SU-DHL-6 (cell line): ENCODE measurements around the gene MFSD1.

Source experiments
- H2AFZ ChIP-seq: fragments of 200-600 bp; sonication (generic); 2 replicates; pipeline ENCODE4 v1.6.1; 2014; ENCODE audit warnings: low read depth, mild to moderate bottlenecking, moderate library complexity, mixed read lengths, antibody characterized with exemption, low read length; ENCODE audit not compliant: severe bottlenecking
- H3F3A ChIP-seq: fragments of 200-600 bp; shearing (Covaris generic); 2 replicates; pipeline ENCODE4 v1.6.0; 2016; ENCODE audit warnings: antibody characterized with exemption, mild to moderate bottlenecking; ENCODE audit not compliant: insufficient read depth
- H3K27ac ChIP-seq: fragments of 200-600 bp; sonication (generic); 2 replicates; pipeline ENCODE4 v1.5.1; 2016; ENCODE audit warnings: low read depth, mild to moderate bottlenecking, low read length, moderate library complexity, mixed read lengths
- H3K27me3 ChIP-seq: fragments of 200-600 bp; sonication (generic), shearing (Covaris generic); 2 replicates; pipeline ENCODE4 v1.6.0; 2014; ENCODE audit warnings: mild to moderate bottlenecking, low read length
- H3K36me3 ChIP-seq: fragments of 200-600 bp; sonication (generic); 2 replicates; pipeline ENCODE4 v1.6.1; 2014; ENCODE audit warnings: mild to moderate bottlenecking, low read length, mixed read lengths
- H3K4me2 ChIP-seq: fragments of 300-600, 200-600 bp; shearing (Covaris generic), sonication (generic); 2 replicates; pipeline ENCODE4 v1.6.0; 2014; ENCODE audit warnings: low read length, low read depth, mild to moderate bottlenecking; ENCODE audit not compliant: poor library complexity, severe bottlenecking
- H3K4me3 ChIP-seq: fragments of 200-600 bp; sonication (generic); 2 replicates; pipeline ENCODE4 v1.5.1; 2014; ENCODE audit warnings: antibody characterized with exemption, low read length, mild to moderate bottlenecking, mixed read lengths; ENCODE audit not compliant: insufficient read depth, poor library complexity, severe bottlenecking
- H3K79me2 ChIP-seq: fragments of 200-600 bp; sonication (generic); 2 replicates; pipeline ENCODE4 v1.6.1; 2014; ENCODE audit warnings: mild to moderate bottlenecking, low read length, moderate library complexity; ENCODE audit not compliant: insufficient read depth
- H3K9ac ChIP-seq: fragments of 200-600 bp; sonication (generic); 2 replicates; pipeline ENCODE4 v1.7.0; 2014; ENCODE audit warnings: mild to moderate bottlenecking, low read length
- H3K9me2 ChIP-seq: fragments of 200-600 bp; sonication (generic); replicated peaks from 2 replicates; pipeline ENCODE4 v1.6.1; 2014; ENCODE audit warnings: low read length; ENCODE audit not compliant: insufficient read depth
- H3K9me3 ChIP-seq: fragments of 200-600 bp; sonication (generic); 2 replicates; pipeline ENCODE4 v1.6.1; 2014; ENCODE audit warnings: low read length, mixed read lengths; ENCODE audit not compliant: insufficient read depth
- H4K20me1 ChIP-seq: fragments of 200-600 bp; sonication (generic); 2 replicates; pipeline ENCODE4 v1.6.1; 2014; ENCODE audit warnings: low read depth, mild to moderate bottlenecking, antibody characterized with exemption, low read length, moderate library complexity, mixed read lengths
- EZH2phosphoT487 ChIP-seq: fragments of 200-600 bp; sonication (generic), shearing (Covaris generic); conservative IDR thresholded peaks from 2 replicates; pipeline ENCODE4 v1.6.1; 2018; ENCODE audit warnings: mild to moderate bottlenecking, antibody characterized with exemption, low read length, moderate library complexity, mixed read lengths
- TF ChIP-seq, protein P1 (sequence below): fragments of 200-600 bp; sonication (generic); IDR thresholded peaks from one replicate; pipeline ENCODE4 v1.5.1; 2017; ENCODE audit warnings: antibody characterized with exemption, mild to moderate bottlenecking, low read length, moderate library complexity; ENCODE audit not compliant: insufficient read depth, poor library complexity, severe bottlenecking

The MFSD1 gene

DNA sequence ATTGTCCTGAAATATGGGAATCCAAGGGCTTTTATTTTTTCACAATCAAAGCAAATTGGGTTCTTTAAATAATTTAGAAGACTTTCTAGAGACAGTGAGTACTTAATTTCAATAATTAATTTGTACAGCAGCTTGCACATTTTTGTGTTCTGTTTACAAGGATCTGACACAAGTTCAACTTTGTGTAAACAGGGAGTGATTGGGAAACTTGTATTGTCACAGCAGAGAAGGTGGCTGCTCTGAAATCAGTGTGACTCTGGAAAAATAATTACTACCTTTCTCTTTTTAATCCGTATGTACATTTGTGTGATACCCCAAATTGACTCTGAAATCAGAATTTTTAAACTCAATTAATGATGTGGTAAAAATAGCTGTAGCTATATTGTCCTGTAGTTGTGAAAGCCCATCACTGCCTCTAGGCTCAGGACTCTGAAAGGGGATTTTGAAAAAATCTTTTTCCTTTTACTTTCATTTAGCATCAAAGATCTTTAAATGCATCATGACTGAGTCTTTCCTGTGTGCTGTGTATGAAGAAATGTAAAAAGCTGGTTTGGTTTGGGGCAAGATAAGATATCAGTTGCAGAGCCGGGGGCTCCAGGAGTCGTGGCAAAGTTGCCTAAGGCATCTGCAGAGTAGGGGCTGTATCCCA, 45.1 kb downstream of the MFSD1 start:
- Histone ChIP-seq H3K27ac (no peak overlapping the region), H3K9ac (no peak overlapping the region), H3K9me2 (no peaks in the 10 kb centered on the region), H3F3A (no peaks in the 10 kb centered on the region), H3K9me3 (no peaks in the 10 kb centered on the region), H3K27me3 (no peaks in the 10 kb centered on the region), H3K4me3 (no peak overlapping the region), H2AFZ (no peak overlapping the region), H4K20me1 (no peaks in the 10 kb centered on the region), H3K36me3 (no peaks in the 10 kb centered on the region), H3K79me2 (no peaks in the 10 kb centered on the region), H3K4me2 (no peak overlapping the region)
- no peak for TF ChIP-seq EZH2phosphoT487
- TF ChIP-seq, protein P1, sequence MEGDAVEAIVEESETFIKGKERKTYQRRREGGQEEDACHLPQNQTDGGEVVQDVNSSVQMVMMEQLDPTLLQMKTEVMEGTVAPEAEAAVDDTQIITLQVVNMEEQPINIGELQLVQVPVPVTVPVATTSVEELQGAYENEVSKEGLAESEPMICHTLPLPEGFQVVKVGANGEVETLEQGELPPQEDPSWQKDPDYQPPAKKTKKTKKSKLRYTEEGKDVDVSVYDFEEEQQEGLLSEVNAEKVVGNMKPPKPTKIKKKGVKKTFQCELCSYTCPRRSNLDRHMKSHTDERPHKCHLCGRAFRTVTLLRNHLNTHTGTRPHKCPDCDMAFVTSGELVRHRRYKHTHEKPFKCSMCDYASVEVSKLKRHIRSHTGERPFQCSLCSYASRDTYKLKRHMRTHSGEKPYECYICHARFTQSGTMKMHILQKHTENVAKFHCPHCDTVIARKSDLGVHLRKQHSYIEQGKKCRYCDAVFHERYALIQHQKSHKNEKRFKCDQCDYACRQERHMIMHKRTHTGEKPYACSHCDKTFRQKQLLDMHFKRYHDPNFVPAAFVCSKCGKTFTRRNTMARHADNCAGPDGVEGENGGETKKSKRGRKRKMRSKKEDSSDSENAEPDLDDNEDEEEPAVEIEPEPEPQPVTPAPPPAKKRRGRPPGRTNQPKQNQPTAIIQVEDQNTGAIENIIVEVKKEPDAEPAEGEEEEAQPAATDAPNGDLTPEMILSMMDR, result no peak

DNA sequence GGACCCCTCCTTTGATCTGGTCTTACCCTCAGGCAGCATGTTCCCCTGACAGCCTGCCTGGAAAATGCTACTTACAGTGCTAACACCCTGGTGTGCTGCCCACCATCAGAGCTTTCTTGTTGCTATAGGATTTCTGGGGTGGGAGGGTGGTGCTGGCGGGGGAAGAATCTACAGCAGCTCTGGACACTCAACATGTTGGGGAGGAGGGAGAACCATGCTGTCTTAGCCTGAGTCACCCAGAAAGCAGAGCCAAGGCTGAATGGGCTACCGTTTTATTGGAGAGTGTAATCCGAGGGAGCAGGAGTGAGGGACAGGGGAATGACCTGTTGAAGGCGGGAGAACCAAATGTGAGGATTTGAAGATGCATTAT, 45.6 kb downstream of the MFSD1 start:
- no peaks in the 10 kb centered on the region for H3K79me2 ChIP-seq
- H2AFZ ChIP-seq, result no peak overlapping the region
- H3K4me3 ChIP-seq, result no peak overlapping the region
- H3F3A ChIP-seq, result no peaks in the 10 kb centered on the region
- no peak overlapping the region for H3K4me2 ChIP-seq
- no peaks in the 10 kb centered on the region for H4K20me1 ChIP-seq
- TF ChIP-seq, protein P1, result no peak
- TF ChIP-seq EZH2phosphoT487, result no peak
- no peaks in the 10 kb centered on the region for H3K9me2 ChIP-seq
- no peak overlapping the region for H3K9ac ChIP-seq
- H3K27me3 ChIP-seq, result no peaks in the 10 kb centered on the region
- H3K9me3 ChIP-seq, result no peaks in the 10 kb centered on the region
- H3K27ac ChIP-seq, result no peak overlapping the region
- H3K36me3 ChIP-seq, result no peaks in the 10 kb centered on the region

DNA sequence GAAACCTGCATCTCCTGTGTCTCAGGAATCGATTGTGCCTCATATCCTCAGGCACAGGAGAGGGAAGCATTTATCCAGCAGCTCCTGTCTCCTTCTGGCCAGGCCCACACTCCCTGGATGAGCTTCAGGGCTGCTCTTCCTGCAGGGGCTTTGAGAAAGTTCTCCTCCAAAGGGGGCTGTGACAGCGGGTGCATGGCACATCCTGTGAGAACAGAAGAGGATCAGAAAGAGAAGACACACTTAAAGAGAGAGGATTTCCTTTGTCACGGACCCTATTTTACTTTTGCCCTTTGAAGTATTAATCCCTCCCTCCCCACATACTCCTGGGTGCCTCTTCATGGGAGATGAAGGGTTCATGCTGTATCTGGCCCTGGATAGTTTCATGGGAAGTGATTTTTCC, 46.0 kb downstream of the MFSD1 start:
- Histone ChIP-seq H3K9me3 (no peaks in the 10 kb centered on the region), H3K9me2 (no peaks in the 10 kb centered on the region), H3K27ac (no peak overlapping the region), H2AFZ (no peak overlapping the region), H3K9ac (no peak overlapping the region), H3K79me2 (no peaks in the 10 kb centered on the region), H4K20me1 (no peaks in the 10 kb centered on the region), H3K4me2 (no peak overlapping the region), H3K27me3 (no peaks in the 10 kb centered on the region), H3K4me3 (no peak overlapping the region), H3F3A (no peaks in the 10 kb centered on the region), H3K36me3 (no peaks in the 10 kb centered on the region)
- no peak for TF ChIP-seq EZH2phosphoT487
- TF ChIP-seq, protein P1, result no peak
